Mucosa of descending colon (tissue), 3 donors: ENCODE measurements around the gene CMKLR1. TPM values are rescaled to one million over a fixed set of nuclear protein-coding genes. Genes with fewer than 3 reads are reported as not detected.

Source experiments
- ATAC-seq: fragments of 200-7000 bp; cut with Tn5 transposase; one replicate; pipeline ENCODE4 v1.9.1; 2020; ENCODE audit warnings: mild to moderate bottlenecking, moderate library complexity
- DNase-seq, 3 donors: peaks; one replicate each; pipeline ENCODE4 v3.0.0-alpha.2; 2020
- H3K36me3 ChIP-seq: fragments of 200-600 bp; one replicate; pipeline ENCODE4 v1.8.0; 2021; ENCODE audit warnings: low read depth, mild to moderate bottlenecking
- H3K4me1 ChIP-seq: fragments of 200-600 bp; one replicate; pipeline ENCODE4 v1.8.0; 2021; ENCODE audit warnings: low read depth, mild to moderate bottlenecking
- H3K4me3 ChIP-seq: fragments of 200-600 bp; one replicate; pipeline ENCODE4 v1.8.0; 2021; ENCODE audit warnings: mild to moderate bottlenecking
- H3K9me3 ChIP-seq: fragments of 200-600 bp; one replicate; pipeline ENCODE4 v1.8.0; 2021; ENCODE audit warnings: mild to moderate bottlenecking
- CTCF ChIP-seq: fragments of 200-600 bp; IDR thresholded peaks from one replicate; pipeline ENCODE4 v1.8.0; 2022; ENCODE audit warnings: antibody characterized with exemption, mild to moderate bottlenecking
- intact Hi-C, 2 donors: fragments of 100-400 bp; cut with DNase I in 1 of 2; cut with micrococcal nuclease in 1 of 2; formaldehyde crosslinking; loops; one replicate each; pipeline versions ENCODE4 v1.11.0 to v1.11.1; 2022; cut with DNase I, micrococcal nuclease
- total RNA-seq, 3 donors: library from RNA; stranded (reverse); fragmentation: NEBNext Ultra II Directional in 2 of 3; extraction: Animal tissue kit (Norgen Biotek cat#: 25700) in 2 of 3; gene quantifications; one replicate each; pipeline versions ENCODE4 v1.2.1 to v1.2.4, GENCODE V29; 2021 to 2023
- donor health status: DM: no; HTN: no; CAD: no; lungs with moderate emphysema.
- donor health status: DM: no; HTN: no; CAD: no.
- donor health status: DM: no; HTN: yes; CAD: no.

CMKLR1 gene
- total RNA-seq, 3 donors from 2014 or later: 4.4 to 15.7 (median 10.8) TPM

- Histone ChIP-seq H3K9me3 (no peaks in the 10 kb centered on the region), H3K4me3 (no peak overlapping the region), H3K4me1 (no peaks in the 10 kb centered on the region), H3K36me3 (no peaks in the 10 kb centered on the region)
- intact Hi-C loops: no loop called here
- no peak for DNase-seq
- ATAC-seq: no peak
- TF ChIP-seq CTCF: no peak
These were observed 54.9 kb downstream of the CMKLR1 start for GRCh38 chr12:108284163-108284562.

DNA sequence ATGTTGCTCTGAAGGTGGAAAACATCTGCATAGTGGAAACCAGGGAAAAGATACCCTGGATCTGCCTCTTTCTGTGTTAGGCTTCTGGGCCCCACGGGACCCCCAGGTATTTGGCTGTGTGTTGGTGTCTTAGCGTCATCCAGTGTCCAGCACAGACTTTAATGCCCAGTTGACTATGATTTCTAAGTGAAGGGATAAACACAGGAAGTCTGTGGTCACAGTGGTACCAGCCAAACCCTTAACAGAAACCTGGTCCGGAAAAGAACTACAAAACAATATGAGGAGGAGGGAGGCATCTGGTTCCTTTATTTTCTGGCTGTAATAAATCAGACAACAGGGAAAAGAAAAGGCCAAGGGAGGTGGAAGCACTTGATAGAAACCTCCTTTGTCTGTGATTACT, 56.4 kb downstream of the CMKLR1 start:
- H3K9me3 ChIP-seq: no peaks in the 10 kb centered on the region
- no peaks in the 10 kb centered on the region for H3K36me3 ChIP-seq
- TF ChIP-seq CTCF: no peak
- ATAC-seq: no peak
- intact Hi-C loops: no loop called here
- no peaks in the 10 kb centered on the region for H3K4me1 ChIP-seq
- no peak for DNase-seq
- no peak overlapping the region for H3K4me3 ChIP-seq

- DNase-seq (no peak), ATAC-seq (no peak)
- no peaks in the 10 kb centered on the region for H3K36me3 ChIP-seq
- H3K4me3 ChIP-seq: no peak overlapping the region
- H3K4me1 ChIP-seq: no peaks in the 10 kb centered on the region
- intact Hi-C loops: no loop called here
- no peak for TF ChIP-seq CTCF
- no peaks in the 10 kb centered on the region for H3K9me3 ChIP-seq
These were observed 57.0 kb downstream of the CMKLR1 start for GRCh38 chr12:108282160-108282559.

DNA sequence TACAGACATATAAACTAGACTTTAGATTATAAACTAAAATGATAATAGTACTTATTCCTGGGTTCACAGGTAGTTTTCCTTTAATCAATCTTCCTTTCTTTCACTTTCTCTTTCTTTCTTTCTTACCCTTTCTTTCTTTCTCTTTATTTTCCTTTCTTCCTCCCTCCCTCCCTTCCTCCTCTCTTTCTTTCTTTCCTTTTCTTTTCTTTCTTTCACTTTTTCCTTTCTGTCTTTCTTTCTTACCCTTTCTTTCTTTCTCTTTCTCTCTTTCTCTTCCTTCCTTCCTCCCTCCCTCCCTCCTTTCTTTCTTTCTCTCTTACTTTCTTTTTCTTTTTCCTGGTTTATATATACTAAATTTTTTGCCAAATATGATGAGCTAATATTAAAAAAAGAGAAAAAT, 61.5 kb downstream of the CMKLR1 start:
- no peaks in the 10 kb centered on the region for H3K4me1 ChIP-seq
- H3K9me3 ChIP-seq: no peaks in the 10 kb centered on the region
- H3K4me3 ChIP-seq: no peak overlapping the region
- no peaks in the 10 kb centered on the region for H3K36me3 ChIP-seq
- intact Hi-C loops: no loop called here
- no peak for DNase-seq
- ATAC-seq: no peak
- TF ChIP-seq CTCF: no peak

DNA sequence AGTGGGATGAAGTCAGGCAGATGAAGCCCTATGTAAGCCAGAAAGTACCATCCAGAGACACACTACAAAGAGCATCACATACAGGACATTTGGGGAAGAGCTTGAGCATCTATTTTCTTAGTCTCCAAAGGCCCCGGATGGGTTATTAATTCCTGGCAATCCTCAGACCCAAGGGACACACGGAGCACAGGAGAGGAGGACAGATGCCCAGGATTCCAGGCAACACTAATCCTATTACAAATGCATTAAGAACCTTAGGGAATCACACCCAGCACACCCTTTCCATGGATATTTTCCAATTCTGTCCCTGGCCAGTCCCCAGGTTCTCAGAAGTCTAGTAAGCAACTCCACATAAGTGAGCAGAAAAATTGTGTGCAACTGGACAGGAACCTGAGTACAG, 65.9 kb downstream of the CMKLR1 start:
- Histone ChIP-seq H3K4me1 (no peaks in the 10 kb centered on the region), H3K36me3 (no peaks in the 10 kb centered on the region), H3K4me3 (no peak overlapping the region), H3K9me3 (no peaks in the 10 kb centered on the region)
- DNase-seq (no peak), ATAC-seq (no peak)
- intact Hi-C loops: no loop called here
- TF ChIP-seq CTCF: no peak
